HEK293T (cell line): Measurements from ENCODE around the gene ABITRAM.
A peak's percentile ranks its signal among the peaks of the same experiment; 100 is the strongest.

Experiments
- CTCF ChIA-PET: fragments of 350-600 bp; formaldehyde crosslinking; extraction: SDS; loops from one replicate; lab custom pipeline; 2021; ENCODE audit warnings: antibody characterized with exemption, inconsistent platforms; lab: Yijun Ruan, JAX
- POLR2A ChIA-PET: fragments of 350-600 bp; formaldehyde crosslinking; extraction: SDS; loops from one replicate; lab custom pipeline; 2020; ENCODE audit warnings: antibody characterized with exemption, inconsistent platforms; lab: Yijun Ruan, JAX
- DNase-seq: peaks from one replicate; pipeline ENCODE4 v3.0.0; 2012; ENCODE audit warnings: mixed read lengths; ENCODE audit errors: extremely low spot score
- ARNT ChIP-seq: fragments of 450-650 bp; IDR thresholded peaks from 2 replicates; pipeline ENCODE4 v1.6.1; 2017; ENCODE audit warnings: mild to moderate bottlenecking
- BHLHE40 ChIP-seq: fragments of 450-650 bp; IDR thresholded peaks from 2 replicates; pipeline ENCODE4 v1.6.1; 2016; ENCODE audit warnings: mild to moderate bottlenecking, moderate library complexity, borderline replicate concordance
- CTBP1 ChIP-seq: fragments of 450-650 bp; IDR thresholded peaks from 2 replicates; pipeline ENCODE4 v1.6.1; 2016; ENCODE audit warnings: borderline replicate concordance
- ELF4 ChIP-seq: fragments of 450-650 bp; IDR thresholded peaks from 2 replicates; pipeline ENCODE4 v1.6.1; 2017; ENCODE audit warnings: antibody characterized with exemption
- FOXA1 ChIP-seq: fragments of 450-650 bp; IDR thresholded peaks from 2 replicates; pipeline ENCODE4 v1.6.1; 2016; ENCODE audit warnings: mild to moderate bottlenecking
- FOXK2 ChIP-seq: fragments of 450-650 bp; IDR thresholded peaks from 2 replicates; pipeline ENCODE4 v1.6.1; 2016; ENCODE audit warnings: mild to moderate bottlenecking
- FOXM1 ChIP-seq: fragments of 450-650 bp; IDR thresholded peaks from 2 replicates; pipeline ENCODE4 v1.6.1; 2017; ENCODE audit warnings: mild to moderate bottlenecking, borderline replicate concordance
- HDGF ChIP-seq: fragments of 450-650 bp; IDR thresholded peaks from 2 replicates; pipeline ENCODE4 v1.6.1; 2017; ENCODE audit warnings: antibody characterized with exemption, borderline replicate concordance
- L3MBTL2 ChIP-seq: fragments of 450-650 bp; conservative IDR thresholded peaks from 2 replicates; pipeline ENCODE4 v1.6.1; 2016; ENCODE audit warnings: mild to moderate bottlenecking
- LEF1 ChIP-seq: fragments of 450-650 bp; IDR thresholded peaks from 2 replicates; pipeline ENCODE4 v1.6.1; 2017; ENCODE audit warnings: mild to moderate bottlenecking, borderline replicate concordance
- NFRKB ChIP-seq: fragments of 450-650 bp; IDR thresholded peaks from 2 replicates; pipeline ENCODE4 v1.6.1; 2016; ENCODE audit warnings: mild to moderate bottlenecking, moderate library complexity
- PKNOX1 ChIP-seq: fragments of 450-650 bp; IDR thresholded peaks from 2 replicates; pipeline ENCODE4 v1.6.1; 2016
- SP1 ChIP-seq: fragments of 450-650 bp; IDR thresholded peaks from 2 replicates; pipeline ENCODE4 v1.6.1; 2017
- SUZ12 ChIP-seq: fragments of 450-650 bp; IDR thresholded peaks from 2 replicates; pipeline ENCODE4 v1.6.1; 2016; ENCODE audit warnings: mild to moderate bottlenecking
- TARDBP ChIP-seq: fragments of 450-650 bp; IDR thresholded peaks from 2 replicates; pipeline ENCODE4 v1.6.1; 2016
- ZNF384 ChIP-seq: fragments of 450-650 bp; IDR thresholded peaks from 2 replicates; pipeline ENCODE4 v1.6.1; 2016

ABITRAM gene

GRCh38 chr9:108933718-108934322, 380 bp upstream of the ABITRAM start, which contains the start of gene ELP1:
Gene ELP1, minus strand, starts transcription at chr9:108934124. Its CDS starts 2,978 bp downstream, at chr9:108931146.
- DNase-seq, result peak; percentile 92
- no peak for TF ChIP-seq FOXA1
- no peak for TF ChIP-seq NFRKB
- TF ChIP-seq HDGF, result no peak
- TF ChIP-seq CTBP1, result peak; percentile 42; the same call in 1 of the 2 replicates
- no peak for TF ChIP-seq LEF1
- TF ChIP-seq FOXM1, result peak; percentile 59; the same call in 1 of the 2 replicates
- TF ChIP-seq ZNF384, result no peak
- peak; percentile 51 for TF ChIP-seq L3MBTL2
- no peak for TF ChIP-seq TARDBP
- POLR2A ChIA-PET, result no interaction called here
- CTCF ChIA-PET, result no interaction called here

DNA sequence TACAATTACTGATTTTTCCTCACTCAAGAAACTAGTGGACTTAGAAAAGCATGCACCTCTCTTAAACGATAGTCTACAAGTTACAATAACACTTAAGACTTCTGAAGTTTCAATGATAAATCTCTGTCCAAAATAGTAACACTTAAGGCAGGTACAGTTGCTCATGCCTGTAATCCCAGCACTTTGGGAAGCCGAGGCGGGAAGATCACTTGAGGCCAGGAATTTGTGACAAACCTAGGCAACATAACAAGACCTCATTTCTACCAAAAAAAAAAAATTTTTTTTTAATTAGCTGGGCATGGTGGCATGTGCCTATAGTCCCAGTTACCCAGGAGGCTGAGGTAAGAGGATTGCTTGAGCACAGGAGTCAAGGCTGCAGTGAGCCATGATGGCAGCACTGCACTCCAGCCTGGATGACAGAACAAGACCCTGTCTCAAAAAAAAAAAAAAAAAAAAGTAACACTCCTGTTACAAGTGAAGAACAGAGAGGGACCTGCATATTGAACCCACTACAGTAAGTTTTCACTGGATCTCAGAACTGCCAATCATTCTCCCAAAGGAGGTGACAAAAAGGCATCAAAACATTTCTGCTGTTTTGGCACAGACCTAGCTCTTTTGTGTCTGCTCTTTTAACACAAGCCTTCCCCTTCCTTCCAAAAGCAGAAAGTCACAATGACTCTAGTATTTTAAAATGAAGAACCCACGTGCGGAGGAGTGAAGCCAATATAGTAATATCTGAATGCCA, 3.5 kb downstream of the ABITRAM start:
- no peak for DNase-seq
- TF ChIP-seq FOXK2 (no peak), PKNOX1 (peak; percentile 45)
- ChIA-PET CTCF (no interaction called here), POLR2A (no interaction called here)

DNA sequence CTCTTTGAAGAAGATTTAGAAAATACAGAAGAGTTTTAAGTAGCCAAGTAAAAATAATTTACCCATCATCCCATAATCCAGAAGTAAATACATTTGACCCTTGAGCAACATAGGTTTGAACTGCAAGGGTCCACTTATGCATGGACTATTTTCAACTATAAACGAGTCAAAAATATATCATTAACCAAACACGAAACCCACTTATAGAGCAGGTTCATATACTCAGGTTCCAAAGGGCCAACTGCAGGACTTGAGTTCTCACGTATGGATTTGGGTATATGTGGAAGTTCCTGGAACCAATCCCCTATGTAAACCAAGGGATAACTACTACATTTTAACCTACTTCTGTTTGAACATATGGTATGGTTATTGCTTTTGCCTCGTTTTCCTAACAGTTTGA, 5.8 kb downstream of the ABITRAM start:
- CTCF ChIA-PET, result no interaction called here
- POLR2A ChIA-PET, result no interaction called here
- no peak for DNase-seq
- TF ChIP-seq ARNT, result no peak
- TF ChIP-seq PKNOX1, result no peak
- TF ChIP-seq BHLHE40, result no peak
- no peak for TF ChIP-seq SUZ12

GRCh38 chr9:108950168-108950567, 16.0 kb downstream of the ABITRAM start:
- TF ChIP-seq ZNF384 (no peak), ELF4 (no peak), LEF1 (no peak), NFRKB (no peak)
- no peak for DNase-seq
- ChIA-PET CTCF (interaction anchor here (1.4 kb wide), 1 partner anchor 10 kb away, joined by 3 read pairs; no protein-coding TSS in a partner anchor), POLR2A (no interaction called here)

- ChIA-PET POLR2A (no interaction called here), CTCF (interaction anchor here (0.6 to 1.4 kb wide), 2 partner anchors 8 to 9 kb away, joined by 3 read pairs; no protein-coding TSS in a partner anchor)
- no peak for DNase-seq
- TF ChIP-seq SP1, result no peak
- no peak for TF ChIP-seq TARDBP
- TF ChIP-seq SUZ12, result no peak
- TF ChIP-seq FOXA1, result no peak
- TF ChIP-seq CTBP1, result no peak
- no peak for TF ChIP-seq FOXK2
- no peak for TF ChIP-seq HDGF
- TF ChIP-seq L3MBTL2, result no peak
- no peak for TF ChIP-seq ARNT
- TF ChIP-seq PKNOX1, result no peak
- TF ChIP-seq ZNF384, result no peak
- no peak for TF ChIP-seq LEF1
- TF ChIP-seq ELF4, result no peak
- TF ChIP-seq NFRKB, result no peak
- TF ChIP-seq FOXM1, result no peak
- TF ChIP-seq BHLHE40, result no peak
Measured at GRCh38 chr9:108951578-108951977, 17.4 kb downstream of the ABITRAM start.

DNA sequence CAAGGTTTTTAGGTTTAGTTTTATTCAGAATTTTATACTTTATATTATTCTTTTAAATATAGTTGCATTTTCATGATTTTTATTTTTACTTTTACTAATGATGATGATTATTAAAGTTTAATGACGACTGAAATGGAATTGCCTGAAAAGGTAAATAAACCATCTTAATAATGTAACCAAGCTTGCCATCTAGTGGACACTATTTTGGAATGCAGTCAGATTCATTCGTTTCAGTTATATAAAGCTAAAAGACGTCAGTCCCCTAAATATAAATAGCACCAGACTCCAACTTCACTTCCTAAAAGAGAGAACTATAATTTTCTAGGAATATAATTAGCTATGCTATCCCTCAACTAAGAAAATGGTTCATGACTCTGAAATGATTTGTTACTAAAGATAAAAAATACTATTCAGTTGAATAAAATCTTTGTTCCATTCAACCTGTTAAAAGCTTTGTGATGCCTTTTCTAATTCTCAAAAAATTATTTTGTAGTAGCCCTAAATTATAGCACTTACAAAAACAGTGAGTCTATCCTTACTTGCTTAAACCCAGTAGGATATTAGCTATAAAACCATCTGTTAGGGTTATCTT, 19.9 kb downstream of the ABITRAM start:
- peak; percentile 26 for DNase-seq
- CTCF ChIA-PET, result interaction anchor here (0.6 to 1.1 kb wide), 5 partner anchors 13 to 273 kb away, joined by 3 to 4 read pairs (median 3); no protein-coding TSS in a partner anchor
- TF ChIP-seq HDGF (no peak), FOXK2 (no peak), ARNT (no peak), ELF4 (no peak), CTBP1 (no peak), NFRKB (no peak), L3MBTL2 (no peak), ZNF384 (no peak), FOXM1 (no peak), FOXA1 (no peak), PKNOX1 (no peak), SUZ12 (no peak), SP1 (no peak), BHLHE40 (no peak), LEF1 (no peak), TARDBP (no peak)
- POLR2A ChIA-PET, result no interaction called here
